Subcutaneous adipose tissue (tissue), 4 donors: Measurements from ENCODE around the gene ELAVL3. TPM values are rescaled to one million over a fixed set of nuclear protein-coding genes. Genes with fewer than 3 reads are reported as not detected.

ENCODE experiments used
- total RNA-seq, 4 donors: library from RNA; depleted of rRNA; stranded (reverse); fragments of >200 nt; gene quantifications; one replicate each; pipeline ENCODE4 v1.1.0, GENCODE V29; 2016
- TF ChIP-seq, protein P1 (sequence below): fragments of 450-650 bp; IDR thresholded peaks from one replicate; pipeline ENCODE4 v1.5.1; 2016; ENCODE audit warnings: low read depth, mild to moderate bottlenecking, control low read depth, antibody characterized with exemption, moderate library complexity

The ELAVL3 gene
- total RNA-seq, 4 donors from 2014 or later, result not detected

DNA sequence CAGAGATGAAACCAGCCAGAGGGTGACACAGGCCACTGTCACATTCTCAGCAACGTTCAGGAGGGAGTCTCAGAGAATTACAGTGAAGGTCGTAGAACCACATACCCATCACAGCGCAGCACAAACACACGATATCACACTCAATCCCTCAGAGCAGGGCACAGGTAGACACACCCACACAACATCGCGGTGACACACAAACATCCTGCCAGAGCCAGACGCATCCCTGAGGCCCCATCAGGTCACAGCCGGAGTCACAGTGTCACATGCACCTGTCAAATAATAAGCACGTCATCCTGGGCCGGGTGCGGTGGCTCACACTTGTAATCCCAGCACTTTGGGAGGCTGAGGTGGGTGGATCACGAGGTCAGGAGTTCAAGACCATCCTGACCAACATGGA is 17.5 kb downstream of the ELAVL3 start:
- TF ChIP-seq, protein P1, sequence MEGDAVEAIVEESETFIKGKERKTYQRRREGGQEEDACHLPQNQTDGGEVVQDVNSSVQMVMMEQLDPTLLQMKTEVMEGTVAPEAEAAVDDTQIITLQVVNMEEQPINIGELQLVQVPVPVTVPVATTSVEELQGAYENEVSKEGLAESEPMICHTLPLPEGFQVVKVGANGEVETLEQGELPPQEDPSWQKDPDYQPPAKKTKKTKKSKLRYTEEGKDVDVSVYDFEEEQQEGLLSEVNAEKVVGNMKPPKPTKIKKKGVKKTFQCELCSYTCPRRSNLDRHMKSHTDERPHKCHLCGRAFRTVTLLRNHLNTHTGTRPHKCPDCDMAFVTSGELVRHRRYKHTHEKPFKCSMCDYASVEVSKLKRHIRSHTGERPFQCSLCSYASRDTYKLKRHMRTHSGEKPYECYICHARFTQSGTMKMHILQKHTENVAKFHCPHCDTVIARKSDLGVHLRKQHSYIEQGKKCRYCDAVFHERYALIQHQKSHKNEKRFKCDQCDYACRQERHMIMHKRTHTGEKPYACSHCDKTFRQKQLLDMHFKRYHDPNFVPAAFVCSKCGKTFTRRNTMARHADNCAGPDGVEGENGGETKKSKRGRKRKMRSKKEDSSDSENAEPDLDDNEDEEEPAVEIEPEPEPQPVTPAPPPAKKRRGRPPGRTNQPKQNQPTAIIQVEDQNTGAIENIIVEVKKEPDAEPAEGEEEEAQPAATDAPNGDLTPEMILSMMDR, result no peak

- TF ChIP-seq, protein P1, result no peak
Observed at GRCh38 chr19:11461453-11461852, 19.4 kb downstream of the ELAVL3 start.

- TF ChIP-seq, protein P1, result no peak
Observed at GRCh38 chr19:11460207-11460606, 20.6 kb downstream of the ELAVL3 start.

- TF ChIP-seq, protein P1, result no peak
Observed at GRCh38 chr19:11458236-11458900, 22.5 kb downstream of the ELAVL3 start.

DNA sequence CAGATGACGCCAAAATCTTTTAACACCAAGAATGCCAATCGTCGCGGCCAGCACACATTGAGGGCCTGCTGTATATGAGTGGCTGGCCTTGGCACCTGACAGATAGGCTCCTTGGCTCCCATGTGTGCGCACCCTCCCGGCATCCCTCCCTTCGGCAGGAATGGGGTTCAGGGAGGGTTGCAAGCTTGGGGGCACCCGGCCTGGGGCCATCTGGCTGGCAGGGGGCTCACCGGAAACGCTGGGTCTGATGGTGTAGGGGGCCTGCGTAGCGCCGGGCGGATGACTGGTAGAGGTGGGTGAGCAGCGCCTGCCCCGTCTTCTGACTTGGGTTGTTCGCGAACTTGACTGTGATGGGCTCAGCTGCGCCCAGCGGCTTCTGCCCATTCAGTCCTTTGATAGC is 23.0 kb downstream of the ELAVL3 start:
- TF ChIP-seq, protein P1, result no peak

GRCh38 chr19:11457115-11457514 is 23.7 kb downstream of the ELAVL3 start:
- TF ChIP-seq, protein P1, result no peak

- TF ChIP-seq, protein P1, result no peak
Observed at GRCh38 chr19:11456659-11457058, 24.2 kb downstream of the ELAVL3 start.
